ENCODE results near the gene EFHC1. TPM values are rescaled to one million over a fixed set of nuclear protein-coding genes. Genes with fewer than 3 reads are reported as not detected.

The EFHC1 gene
- total RNA-seq, 1 experiment from 2014 or later: 13.2 TPM

DNA sequence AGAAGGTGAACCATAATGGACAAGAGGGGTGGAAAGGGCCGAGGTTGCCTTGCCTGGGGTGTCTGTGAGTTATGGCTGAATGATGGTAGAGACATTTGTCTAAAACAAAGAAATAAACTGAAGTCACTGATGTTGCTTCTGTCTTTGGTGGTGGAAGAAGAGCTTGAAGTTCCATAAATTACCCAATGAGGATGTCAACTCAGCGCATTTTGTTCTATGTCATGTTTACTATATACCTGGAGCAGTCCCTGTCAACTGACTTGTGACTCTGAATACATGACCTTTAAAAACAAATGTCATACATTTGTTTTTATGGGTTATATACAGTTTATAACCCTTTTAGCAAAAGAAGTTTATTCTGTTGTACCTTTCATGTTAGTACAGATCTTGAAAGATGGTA, 2.0 kb downstream of the EFHC1 start:
- Histone ChIP-seq H2AK5ac (ENCODE audit: insufficient read length, low read length) (no peak overlapping the region), H3K4me2 (ENCODE audit: insufficient read depth, insufficient read length, low read length) (no peak overlapping the region), H3K9ac (ENCODE audit: extremely low read depth, insufficient read length, low read length) (no peak overlapping the region), H3K23me2 (ENCODE audit: insufficient read length, low read depth, low read length, poor library complexity, severe bottlenecking) (peaks cover 15% of the 10 kb centered on the region), H3K27me3 (ENCODE audit: insufficient read depth, low read length) (no peaks in the 10 kb centered on the region), H2BK5ac (ENCODE audit: insufficient read length, low read length) (no peak overlapping the region), H3K56ac (ENCODE audit: insufficient read length, low read depth, low read length) (no peak overlapping the region), H3K79me2 (ENCODE audit: insufficient read depth, low read length) (no peaks in the 10 kb centered on the region), H2BK12ac (ENCODE audit: insufficient read length, low read depth, low read length) (no peak overlapping the region), H2BK15ac (ENCODE audit: low read depth, low read length) (no peak overlapping the region), H3K18ac (ENCODE audit: insufficient read length, low read depth, low read length) (no peak overlapping the region), H3K27ac (ENCODE audit: insufficient read length, low read depth, low read length) (no peak overlapping the region), H3K79me1 (ENCODE audit: insufficient read depth, low read depth, low read length, poor library complexity, severe bottlenecking) (no peaks in the 10 kb centered on the region), H3K23ac (ENCODE audit: insufficient read length, low read depth, low read length) (no peak overlapping the region), H4K20me1 (ENCODE audit: control insufficient read depth, insufficient read depth, insufficient read length) (no peaks in the 10 kb centered on the region), H4K91ac (ENCODE audit: insufficient read length, low read depth, low read length) (no peak overlapping the region), H3T11ph (ENCODE audit: low read length) (no peak overlapping the region), H3K4me1 (ENCODE audit: insufficient read depth, low read length) (peaks cover 2% of the 10 kb centered on the region; the same call in 1 of the 2 replicates), H4K5ac (ENCODE audit: insufficient read length, low read depth, low read length) (no peak overlapping the region), H3K9me3 (ENCODE audit: control insufficient read depth, low read depth, low read length) (no peaks in the 10 kb centered on the region), H4K8ac (replicated peaks; ENCODE audit: insufficient read length, low read depth, low read length) (no peak overlapping the region), H2BK20ac (ENCODE audit: low read depth, low read length, poor library complexity, severe bottlenecking) (no peak overlapping the region), H2BK120ac (ENCODE audit: low read depth, low read length, poor library complexity, severe bottlenecking) (no peak overlapping the region), H3K4ac (ENCODE audit: low read depth, low read length) (no peak overlapping the region), H3K14ac (ENCODE audit: insufficient read depth, low read length) (no peak overlapping the region), H2AFZ (ENCODE audit: low read length) (no peak overlapping the region)
- DNase-seq: no peak
- Mint-ChIP-seq H3K36me3 (ENCODE audit: insufficient read depth in 1 of 3, low read depth in 3 of 3) (no peaks in the 10 kb centered on the region), H3K4me1 (peaks cover 11 to 23% of the 10 kb centered on the region in 2 experiments), H3K9me3 (no peaks in the 10 kb centered on the region), H3K27ac (no peak overlapping the region), H3K4me3 (no peak overlapping the region), H3K27me3 (ENCODE audit: low read depth) (no peaks in the 10 kb centered on the region)
- TF ChIP-seq CTCF (conservative IDR thresholded peaks at IDR 0.05): no peak
- WGBS (ENCODE audit: extremely low coverage, insufficient read length, low lambda C conversion rate): no CpG with 5 or more reads among the region's 2 CpGs

Data from H9 (cell line).